Neural progenitor cell (in vitro differentiated cells): ENCODE results near the gene MGRN1. TPM values are rescaled to one million over a fixed set of nuclear protein-coding genes. Genes with fewer than 3 reads are reported as not detected.

Experiments used
- DNase-seq: peaks from one replicate; pipeline ENCODE4 v3.0.0-alpha.2; 2016; ENCODE audit warnings: low spot score
- H2AFZ ChIP-seq: fragments of 200-600 bp; sonication (generic); replicated peaks from 2 replicates; pipeline ENCODE4 v1.6.1; 2016; ENCODE audit warnings: antibody characterized with exemption
- H3F3A ChIP-seq: fragments of 200-600 bp; sonication (generic); 2 replicates; pipeline ENCODE4 v1.6.1; 2016; ENCODE audit warnings: antibody characterized with exemption, low read depth
- H3K27ac ChIP-seq: fragments of 200-600 bp; sonication (generic); 2 replicates; pipeline ENCODE4 v1.5.1; 2016; ENCODE audit warnings: mild to moderate bottlenecking
- H3K27me3 ChIP-seq: fragments of 200-600 bp; sonication (generic); 2 replicates; pipeline ENCODE4 v1.6.1; 2016; ENCODE audit warnings: mild to moderate bottlenecking, moderate library complexity
- H3K36me3 ChIP-seq: fragments of 200-600 bp; sonication (generic); 2 replicates; pipeline ENCODE4 v1.5.1; 2016
- H3K4me1 ChIP-seq: fragments of 200-600 bp; sonication (generic); 2 replicates; pipeline ENCODE4 v1.6.1; 2016; ENCODE audit warnings: mixed run types
- H3K4me2 ChIP-seq: fragments of 200-600 bp; sonication (generic); 2 replicates; pipeline ENCODE4 v1.6.1; 2016
- H3K4me3 ChIP-seq: fragments of 200-600 bp; sonication (generic); 2 replicates; pipeline ENCODE4 v1.5.1; 2016
- H3K79me2 ChIP-seq: fragments of 200-600 bp; sonication (generic); 2 replicates; pipeline ENCODE4 v1.6.1; 2016; ENCODE audit warnings: low read depth
- H3K9ac ChIP-seq: fragments of 200-600 bp; sonication (generic); 2 replicates; pipeline ENCODE4 v1.6.1; 2016
- H3K9me3 ChIP-seq: fragments of 200-600 bp; sonication (generic); 2 replicates; pipeline ENCODE4 v1.5.1; 2016; ENCODE audit warnings: low read depth
- H4K20me1 ChIP-seq: fragments of 200-600 bp; sonication (generic); 2 replicates; pipeline ENCODE4 v1.6.1; 2016; ENCODE audit warnings: low read depth
- H3K27ac Mint-ChIP-seq: 3 replicates; pipeline ENCODE4 v1.8.0; 2021; ENCODE audit warnings: mixed read lengths
- H3K27me3 Mint-ChIP-seq: 2 replicates; pipeline ENCODE4 v1.8.0; 2022; ENCODE audit warnings: low read depth, mild to moderate bottlenecking, inconsistent platforms, moderate library complexity, mixed read lengths; ENCODE audit not compliant: insufficient read depth
- H3K36me3 Mint-ChIP-seq: 3 replicates; pipeline ENCODE4 v1.8.0; 2021; ENCODE audit warnings: mixed read lengths
- H3K4me1 Mint-ChIP-seq: 3 replicates; pipeline ENCODE4 v1.8.0; 2021; ENCODE audit warnings: mixed read lengths
- H3K4me3 Mint-ChIP-seq: 3 replicates; pipeline ENCODE4 v1.8.0; 2021; ENCODE audit warnings: mild to moderate bottlenecking, moderate library complexity, mixed read lengths
- H3K9me3 Mint-ChIP-seq: 3 replicates; pipeline ENCODE4 v1.8.0; 2020; ENCODE audit warnings: mixed read lengths
- EZH2 ChIP-seq: fragments of 200-600 bp; sonication (generic); IDR thresholded peaks from 2 replicates; pipeline ENCODE4 v1.6.1; 2017; ENCODE audit warnings: antibody characterized with exemption, mild to moderate bottlenecking, moderate library complexity
- EZH2phosphoT487 ChIP-seq: fragments of 200-600 bp; sonication (generic); IDR thresholded peaks from 2 replicates; pipeline ENCODE4 v1.6.1; 2017; ENCODE audit warnings: antibody characterized with exemption
- total RNA-seq: library from RNA; depleted of rRNA; stranded (reverse); fragments of >200 nt; gene quantifications from 2 replicates; pipeline ENCODE4 v1.2.3, GENCODE V29; 2015; ENCODE audit warnings: low replicate concordance
- TF ChIP-seq, protein P1 (sequence below): fragments of 200-600 bp; sonication (generic); IDR thresholded peaks from 2 replicates; pipeline ENCODE4 v1.5.1; 2017; ENCODE audit warnings: antibody characterized with exemption, mild to moderate bottlenecking

MGRN1 gene
- total RNA-seq, 1 donor from 2014 or later, result 17.5 TPM

DNA sequence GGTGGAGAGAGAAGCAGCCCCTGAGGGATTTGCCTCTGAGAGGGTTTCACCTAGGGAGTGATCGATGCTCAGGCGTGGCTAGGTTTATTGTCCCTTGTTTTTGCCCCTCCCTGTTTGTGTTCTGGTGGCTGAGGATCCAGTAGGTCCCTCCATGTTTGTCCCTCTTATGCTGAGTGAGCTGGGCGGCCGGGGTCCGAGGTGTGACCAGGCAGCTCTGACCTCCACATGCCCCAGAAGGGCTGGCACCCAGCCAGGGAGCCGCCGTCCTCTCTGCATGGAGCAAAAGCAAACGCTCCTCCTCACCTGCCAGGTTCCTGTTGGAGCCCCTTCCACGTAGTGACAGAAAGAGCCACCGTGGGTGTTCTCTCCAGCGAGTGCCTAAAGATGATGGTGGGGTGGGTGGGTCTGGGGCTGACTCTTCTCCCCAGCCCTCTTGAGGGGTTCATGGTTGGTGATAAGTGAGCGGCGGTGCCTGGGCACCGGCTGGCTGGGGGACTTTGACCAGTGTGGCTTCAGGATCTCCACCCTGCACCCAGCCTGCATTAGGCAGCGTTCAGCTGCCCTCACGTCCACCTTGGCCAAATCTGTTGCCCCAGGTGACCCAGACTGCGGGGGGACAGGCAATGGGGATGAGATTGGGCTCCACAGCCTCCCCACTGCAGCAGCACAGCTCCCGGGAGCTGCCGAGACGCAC is 54.7 kb downstream of the MGRN1 start:
- Mint-ChIP-seq H3K27ac (no peak overlapping the region), H3K36me3 (no peaks in the 10 kb centered on the region), H3K9me3 (no peaks in the 10 kb centered on the region), H3K4me1 (no peaks in the 10 kb centered on the region), H3K4me3 (no peak overlapping the region), H3K27me3 (peaks cover 2% of the 10 kb centered on the region)
- H3K27ac ChIP-seq, result no peak overlapping the region
- no peak for DNase-seq
- H3K4me3 ChIP-seq, result no peak overlapping the region
- H3K9ac ChIP-seq, result no peak overlapping the region
- no peaks in the 10 kb centered on the region for H3K9me3 ChIP-seq
- H3K36me3 ChIP-seq, result no peaks in the 10 kb centered on the region
- H2AFZ ChIP-seq, result no peak overlapping the region
- H4K20me1 ChIP-seq, result peaks cover 3% of the 10 kb centered on the region
- no peaks in the 10 kb centered on the region for H3K27me3 ChIP-seq
- TF ChIP-seq EZH2phosphoT487 (no peak), EZH2 (no peak)
- TF ChIP-seq, protein P1, sequence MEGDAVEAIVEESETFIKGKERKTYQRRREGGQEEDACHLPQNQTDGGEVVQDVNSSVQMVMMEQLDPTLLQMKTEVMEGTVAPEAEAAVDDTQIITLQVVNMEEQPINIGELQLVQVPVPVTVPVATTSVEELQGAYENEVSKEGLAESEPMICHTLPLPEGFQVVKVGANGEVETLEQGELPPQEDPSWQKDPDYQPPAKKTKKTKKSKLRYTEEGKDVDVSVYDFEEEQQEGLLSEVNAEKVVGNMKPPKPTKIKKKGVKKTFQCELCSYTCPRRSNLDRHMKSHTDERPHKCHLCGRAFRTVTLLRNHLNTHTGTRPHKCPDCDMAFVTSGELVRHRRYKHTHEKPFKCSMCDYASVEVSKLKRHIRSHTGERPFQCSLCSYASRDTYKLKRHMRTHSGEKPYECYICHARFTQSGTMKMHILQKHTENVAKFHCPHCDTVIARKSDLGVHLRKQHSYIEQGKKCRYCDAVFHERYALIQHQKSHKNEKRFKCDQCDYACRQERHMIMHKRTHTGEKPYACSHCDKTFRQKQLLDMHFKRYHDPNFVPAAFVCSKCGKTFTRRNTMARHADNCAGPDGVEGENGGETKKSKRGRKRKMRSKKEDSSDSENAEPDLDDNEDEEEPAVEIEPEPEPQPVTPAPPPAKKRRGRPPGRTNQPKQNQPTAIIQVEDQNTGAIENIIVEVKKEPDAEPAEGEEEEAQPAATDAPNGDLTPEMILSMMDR, result no peak
- no peak overlapping the region for H3K4me2 ChIP-seq
- H3K4me1 ChIP-seq, result no peaks in the 10 kb centered on the region
- H3K79me2 ChIP-seq, result no peaks in the 10 kb centered on the region
- H3F3A ChIP-seq, result no peaks in the 10 kb centered on the region

- Histone ChIP-seq H3K4me1 (no peaks in the 10 kb centered on the region), H3K9me3 (no peaks in the 10 kb centered on the region), H2AFZ (no peak overlapping the region), H3K9ac (no peak overlapping the region), H3K36me3 (no peaks in the 10 kb centered on the region), H4K20me1 (peaks cover 3% of the 10 kb centered on the region), H3K27me3 (no peaks in the 10 kb centered on the region), H3K4me2 (no peak overlapping the region), H3F3A (no peaks in the 10 kb centered on the region), H3K27ac (no peak overlapping the region), H3K4me3 (no peak overlapping the region), H3K79me2 (no peaks in the 10 kb centered on the region)
- no peak overlapping the region for H3K4me3 Mint-ChIP-seq
- DNase-seq, result no peak
- H3K27ac Mint-ChIP-seq, result no peak overlapping the region
- no peak for TF ChIP-seq EZH2
- TF ChIP-seq, protein P1, result no peak
- TF ChIP-seq EZH2phosphoT487, result no peak
- no peaks in the 10 kb centered on the region for H3K9me3 Mint-ChIP-seq
- H3K4me1 Mint-ChIP-seq, result no peaks in the 10 kb centered on the region
- H3K27me3 Mint-ChIP-seq, result peaks cover 4% of the 10 kb centered on the region
- H3K36me3 Mint-ChIP-seq, result peaks cover 3% of the 10 kb centered on the region
Measured at GRCh38 chr16:4679850-4680636, 55.4 kb downstream of the MGRN1 start.

DNA sequence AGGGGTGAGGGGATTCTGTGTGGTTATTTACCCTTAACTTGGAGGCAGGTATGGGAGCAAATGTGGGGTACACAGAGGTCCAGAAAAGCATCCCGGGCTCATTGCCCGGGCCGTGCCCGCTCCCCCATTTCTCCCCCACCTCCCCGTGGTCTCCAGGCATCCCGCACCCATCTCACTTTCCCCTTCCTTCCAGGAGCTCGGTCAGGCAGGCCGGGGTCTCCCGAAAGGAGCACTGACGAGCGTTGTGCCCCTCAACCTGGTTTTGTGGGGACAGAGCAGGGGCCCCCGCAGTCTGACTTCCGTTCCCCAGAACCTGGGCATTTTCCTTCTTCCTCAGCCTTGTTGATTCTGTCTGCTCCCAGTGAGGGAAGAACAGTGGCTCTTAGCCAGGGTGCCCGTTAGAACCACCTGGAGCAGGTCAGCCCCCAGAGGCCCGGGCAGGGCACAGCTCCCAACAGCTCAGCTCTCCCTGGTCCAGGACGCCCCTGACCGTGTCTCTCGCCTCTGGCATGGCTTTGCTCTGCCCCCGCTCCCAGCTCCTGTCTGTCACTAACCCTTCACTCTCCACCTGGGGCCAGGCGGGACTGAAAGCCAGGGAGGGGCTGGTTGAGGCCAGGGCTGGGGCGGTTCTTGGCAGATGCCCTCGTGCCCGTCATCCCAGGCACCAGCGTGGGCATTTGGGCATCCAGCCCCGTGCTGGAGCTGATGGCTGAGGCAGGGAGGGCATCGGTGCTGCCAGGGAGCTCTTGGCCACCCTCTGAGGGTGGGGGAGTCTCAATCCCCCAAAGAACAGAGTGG is 56.2 kb downstream of the MGRN1 start:
- H4K20me1 ChIP-seq, result peaks cover 3% of the 10 kb centered on the region
- H3K4me1 ChIP-seq, result no peaks in the 10 kb centered on the region
- no peak for DNase-seq
- H3K36me3 ChIP-seq, result no peaks in the 10 kb centered on the region
- no peaks in the 10 kb centered on the region for H3K9me3 ChIP-seq
- no peak overlapping the region for H3K27ac ChIP-seq
- Mint-ChIP-seq H3K27ac (no peak overlapping the region), H3K36me3 (peaks cover 4% of the 10 kb centered on the region), H3K4me3 (no peak overlapping the region), H3K9me3 (no peaks in the 10 kb centered on the region), H3K27me3 (peaks cover 4% of the 10 kb centered on the region), H3K4me1 (no peaks in the 10 kb centered on the region)
- H3K4me3 ChIP-seq, result no peak overlapping the region
- TF ChIP-seq, protein P1, result no peak
- no peak overlapping the region for H2AFZ ChIP-seq
- H3K27me3 ChIP-seq, result no peaks in the 10 kb centered on the region
- no peak overlapping the region for H3K4me2 ChIP-seq
- H3K79me2 ChIP-seq, result no peaks in the 10 kb centered on the region
- H3K9ac ChIP-seq, result no peak overlapping the region
- H3F3A ChIP-seq, result no peaks in the 10 kb centered on the region
